Measurements from ENCODE around the gene SYNGR3. TPM values are rescaled to one million over a fixed set of nuclear protein-coding genes. Genes with fewer than 3 reads are reported as not detected.

Gene SYNGR3
- polyA plus RNA-seq, 2 of the 4 experiments (the other 2 are of a cell fraction), result 4.1 to 4.9 TPM

GRCh38 chr16:1971796-1972489, 17.8 kb upstream of the SYNGR3 start, which contains the start of gene TBL3 (continued):
- TF ChIP-seq PHF8 (IDR thresholded peaks at IDR 0.05; ENCODE audit: borderline replicate concordance, low read depth) (peak; percentile 77), MYC (IDR thresholded peaks at IDR 0.05; ENCODE audit: borderline replicate concordance, low read length) (no peak; the same call in 1 of the 2 replicates), POLR2AphosphoS2 (conservative IDR thresholded peaks at IDR 0.05; ENCODE audit: low read length) (no peak)
- TF ChIP-seq, protein P1, sequence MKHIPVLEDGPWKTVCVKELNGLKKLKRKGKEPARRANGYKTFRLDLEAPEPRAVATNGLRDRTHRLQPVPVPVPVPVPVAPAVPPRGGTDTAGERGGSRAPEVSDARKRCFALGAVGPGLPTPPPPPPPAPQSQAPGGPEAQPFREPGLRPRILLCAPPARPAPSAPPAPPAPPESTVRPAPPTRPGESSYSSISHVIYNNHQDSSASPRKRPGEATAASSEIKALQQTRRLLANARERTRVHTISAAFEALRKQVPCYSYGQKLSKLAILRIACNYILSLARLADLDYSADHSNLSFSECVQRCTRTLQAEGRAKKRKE (CRISPR knock-in tag; IDR thresholded peaks at IDR 0.05; ENCODE audit: low read depth), result no peak

DNA sequence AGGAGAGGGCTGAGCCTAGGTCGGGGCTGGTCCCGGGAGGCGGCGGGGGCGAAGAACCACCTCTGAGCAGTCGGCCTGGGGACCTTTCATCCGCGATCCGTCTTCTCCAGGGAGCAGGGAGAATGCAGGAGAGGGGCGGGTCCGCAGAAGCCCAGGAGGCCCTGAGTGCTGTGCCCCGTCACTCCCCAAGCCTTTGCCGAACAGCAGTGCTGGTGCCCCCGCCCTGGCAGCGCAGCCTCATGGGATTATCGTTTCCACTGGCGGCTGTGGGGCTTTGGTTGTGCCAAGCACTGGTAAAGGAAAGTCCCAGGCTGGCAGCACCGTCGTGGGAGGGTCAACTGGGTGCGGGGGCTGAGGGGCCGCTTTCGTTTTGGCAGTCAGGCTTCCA, 17.3 kb upstream of the SYNGR3 start:
- H3K4me3 ChIP-seq, result peak overlapping the region; percentile 65
- ChIA-PET POLR2A (interaction anchor here (1.3 to 1.6 kb wide), 2 partner anchors 9 to 12 kb away, joined by 8 to 13 read pairs; partner anchors contain the start of gene NOXO1), CTCF (interaction anchor here (0.8 to 1.7 kb wide), 2 partner anchors 9 to 31 kb away, joined by 3 to 8 read pairs; partner anchors contain the start of gene NOXO1)
- H3K4me1 ChIP-seq, result peaks cover 17% of the 10 kb centered on the region
- H3K9me3 ChIP-seq, result no peaks in the 10 kb centered on the region
- FAIRE-seq (no peak), DNase-seq (ENCODE audit: low read depth in 1 of 2, low spot score in 1 of 2) (no peak), ATAC-seq (peak; percentile 37 to 68; a peak in 3 of 6 replicates)
- H3K4me2 ChIP-seq, result peak overlapping the region; percentile 94
- H3K27ac ChIP-seq, result peak overlapping the region; percentile 98 to 99
- WGBS (ENCODE audit: missing lambda C conversion rate), result 1% methylated on average over 18 of the region's 22 CpGs
- TF ChIP-seq EHF (CRISPR knock-in tag; IDR thresholded peaks at IDR 0.05) (no peak), POLR2AphosphoS2 (conservative IDR thresholded peaks at IDR 0.05; ENCODE audit: low read length) (no peak), TFCP2L1 (CRISPR knock-in tag; IDR thresholded peaks at IDR 0.05) (no peak), RNF2 (IDR thresholded peaks at IDR 0.05; ENCODE audit: borderline replicate concordance, low read depth) (no peak), FOSB (CRISPR knock-in tag; IDR thresholded peaks at IDR 0.05) (no peak), CHD4 (IDR thresholded peaks at IDR 0.05; ENCODE audit: borderline replicate concordance) (no peak), CTCF (IDR thresholded peaks at IDR 0.05) (no peak), HDAC2 (IDR thresholded peaks at IDR 0.05) (no peak), USF2 (IDR thresholded peaks at IDR 0.05) (no peak), FOSL2 (IDR thresholded peaks at IDR 0.05) (no peak), FOSL2 (CRISPR knock-in tag; IDR thresholded peaks at IDR 0.05) (no peak), RCOR1 (IDR thresholded peaks at IDR 0.05; ENCODE audit: low read depth, low read length) (no peak), HOXB13 (CRISPR knock-in tag; IDR thresholded peaks at IDR 0.05; ENCODE audit: low read depth) (no peak), HEYL (CRISPR knock-in tag; IDR thresholded peaks at IDR 0.05) (no peak)
- TF ChIP-seq, protein P1 (CRISPR knock-in tag; IDR thresholded peaks at IDR 0.05; ENCODE audit: low read depth), result no peak
- TF ChIP-seq, protein P2, sequence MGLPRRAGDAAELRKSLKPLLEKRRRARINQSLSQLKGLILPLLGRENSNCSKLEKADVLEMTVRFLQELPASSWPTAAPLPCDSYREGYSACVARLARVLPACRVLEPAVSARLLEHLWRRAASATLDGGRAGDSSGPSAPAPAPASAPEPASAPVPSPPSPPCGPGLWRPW (IDR thresholded peaks at IDR 0.05), result no peak

All from A549 (cell line).